WTC11 (cell line): Measurements from ENCODE around the gene NKD1. TPM values are rescaled to one million over a fixed set of nuclear protein-coding genes. Genes with fewer than 3 reads are reported as not detected.

Experiments used
- ATAC-seq: fragments of 200-7000 bp; cut with Tn5 transposase; 2 replicates; pipeline ENCODE4 v1.10.0; 2021; ENCODE audit warnings: mild to moderate bottlenecking, moderate library complexity
- CTCF ChIA-PET: fragments of 300-600 bp; sonication (Branson Sonifier 250); formaldehyde crosslinking; loops from one replicate; lab custom pipeline; 2021; ENCODE audit warnings: antibody characterized with exemption; lab: Charles Lee
- POLR2A ChIA-PET: fragments of 350-600 bp; sonication (Branson Sonifier 250); formaldehyde crosslinking; loops from one replicate; lab custom pipeline; 2021; ENCODE audit warnings: antibody characterized with exemption; lab: Charles Lee
- DNase-seq: peaks from one replicate; pipeline ENCODE4 v3.0.0; 2021; ENCODE audit warnings: low spot score
- H3K27ac Mint-ChIP-seq: 2 replicates; pipeline ENCODE4 v1.8.0; 2021; ENCODE audit warnings: mixed read lengths
- H3K27me3 Mint-ChIP-seq: 2 replicates; pipeline ENCODE4 v1.8.0; 2021; ENCODE audit warnings: low read depth, mild to moderate bottlenecking, moderate library complexity, mixed read lengths
- H3K36me3 Mint-ChIP-seq: 2 replicates; pipeline ENCODE4 v1.8.0; 2021; ENCODE audit warnings: mixed read lengths
- H3K4me1 Mint-ChIP-seq: 2 replicates; pipeline ENCODE4 v1.8.0; 2022; ENCODE audit warnings: mixed read lengths
- H3K4me3 Mint-ChIP-seq: 2 replicates; pipeline ENCODE4 v1.8.0; 2021; ENCODE audit warnings: mild to moderate bottlenecking, moderate library complexity, mixed read lengths
- H3K9me3 Mint-ChIP-seq: 2 replicates; pipeline ENCODE4 v1.8.0; 2021; ENCODE audit warnings: mixed read lengths
- E2F1 ChIP-seq: sonication (generic); formaldehyde crosslinking; IDR thresholded peaks from 2 replicates; pipeline ENCODE4 v1.8.0; 2022; ENCODE audit warnings: mild to moderate bottlenecking, missing genetic modification reagents
- ESRRA ChIP-seq: sonication (generic); formaldehyde crosslinking; IDR thresholded peaks from 2 replicates; pipeline ENCODE4 v1.8.1; 2022; ENCODE audit warnings: mild to moderate bottlenecking, missing genetic modification reagents, borderline replicate concordance
- FOXJ3 ChIP-seq: sonication (generic); formaldehyde crosslinking; IDR thresholded peaks from 2 replicates; pipeline ENCODE4 v1.9.0; 2021; ENCODE audit warnings: missing genetic modification reagents, mild to moderate bottlenecking, borderline replicate concordance
- FOXK1 ChIP-seq: sonication (generic); formaldehyde crosslinking; IDR thresholded peaks from 2 replicates; pipeline ENCODE4 v1.8.0; 2022; ENCODE audit warnings: mild to moderate bottlenecking, moderate library complexity, missing genetic modification reagents
- FOXP1 ChIP-seq: sonication (generic); formaldehyde crosslinking; IDR thresholded peaks from 2 replicates; pipeline ENCODE4 v1.8.0; 2022; ENCODE audit warnings: missing genetic modification reagents, mild to moderate bottlenecking, moderate library complexity, borderline replicate concordance
- GABPB1 ChIP-seq: sonication (generic); formaldehyde crosslinking; IDR thresholded peaks from 2 replicates; pipeline ENCODE4 v1.8.1; 2023; ENCODE audit warnings: mild to moderate bottlenecking, missing genetic modification reagents
- GTF2I ChIP-seq: fragments of 250-450 bp; sonication (Bioruptor Pico); conservative IDR thresholded peaks from 2 replicates; pipeline ENCODE4 v1.4.0; 2021; ENCODE audit warnings: mild to moderate bottlenecking
- IRF1 ChIP-seq: sonication (generic); formaldehyde crosslinking; IDR thresholded peaks from 2 replicates; pipeline ENCODE4 v1.8.0; 2023; ENCODE audit warnings: missing genetic modification reagents
- MYBL2 ChIP-seq: sonication (generic); formaldehyde crosslinking; IDR thresholded peaks from 2 replicates; pipeline ENCODE4 v1.8.1; 2023; ENCODE audit warnings: mild to moderate bottlenecking, moderate library complexity, missing genetic modification reagents
- SP1 ChIP-seq: sonication (generic); formaldehyde crosslinking; conservative IDR thresholded peaks from 2 replicates; pipeline ENCODE4 v1.8.1; 2022; ENCODE audit warnings: missing genetic modification reagents
- TCF7 ChIP-seq: sonication (generic); formaldehyde crosslinking; IDR thresholded peaks from 2 replicates; pipeline ENCODE4 v1.8.0; 2022; ENCODE audit warnings: mild to moderate bottlenecking, low read depth, missing genetic modification reagents, moderate library complexity
- ZBTB43 ChIP-seq: sonication (generic); formaldehyde crosslinking; IDR thresholded peaks from 2 replicates; pipeline ENCODE4 v1.8.1; 2023; ENCODE audit warnings: mild to moderate bottlenecking, missing genetic modification reagents
- ZNF263 ChIP-seq: sonication (generic); formaldehyde crosslinking; IDR thresholded peaks from 2 replicates; pipeline ENCODE4 v1.8.1; 2022; ENCODE audit warnings: low read depth, mild to moderate bottlenecking, moderate library complexity, missing genetic modification reagents
- ZNF281 ChIP-seq: sonication (generic); formaldehyde crosslinking; IDR thresholded peaks from 2 replicates; pipeline ENCODE4 v1.8.0; 2023; ENCODE audit warnings: mild to moderate bottlenecking, missing genetic modification reagents
- ZNF396 ChIP-seq: fragments of 250-450 bp; sonication (Bioruptor Pico); IDR thresholded peaks from 2 replicates; pipeline ENCODE4 v1.8.0; 2021; ENCODE audit warnings: mild to moderate bottlenecking, moderate library complexity, borderline replicate concordance
- ZNF423 ChIP-seq: fragments of 250-450 bp; sonication (Bioruptor Pico); IDR thresholded peaks from 2 replicates; pipeline ENCODE4 v2.1.2; 2022; ENCODE audit warnings: mild to moderate bottlenecking, moderate library complexity
- total RNA-seq: library from RNA; stranded (reverse); gene quantifications from 3 replicates; pipeline ENCODE4 v1.2.3, GENCODE V29; 2021

NKD1 gene
- total RNA-seq, 1 experiment from 2014 or later: 6.0 TPM

- no peak for TF ChIP-seq ZBTB43
- no peak for TF ChIP-seq E2F1 (CRISPR knock-in tag)
- no peak for TF ChIP-seq ZNF263 (CRISPR knock-in tag)
- TF ChIP-seq ZNF396 (CRISPR knock-in tag): no peak
- TF ChIP-seq FOXJ3 (CRISPR knock-in tag): no peak
- TF ChIP-seq FOXK1: no peak
- no peak for TF ChIP-seq ESRRA (CRISPR knock-in tag)
- TF ChIP-seq TCF7: no peak
Observed at GRCh38 chr16:50546125-50546524, 2.1 kb upstream of the NKD1 start (continued).

GRCh38 chr16:50547340-50548124 lies 664 bp upstream of the NKD1 start:
- H3K27me3 Mint-ChIP-seq: peaks cover 46% of the 10 kb centered on the region
- peak overlapping the region; percentile 75 for H3K4me3 Mint-ChIP-seq
- peak; percentile 62 for DNase-seq
- ATAC-seq: peak; percentile 9
- no peak for TF ChIP-seq ZNF281 (CRISPR knock-in tag)
- TF ChIP-seq IRF1 (CRISPR knock-in tag): no peak
- peak; percentile 86; the same call in 1 of the 2 replicates for TF ChIP-seq GTF2I (CRISPR knock-in tag)
- TF ChIP-seq GABPB1 (CRISPR knock-in tag): peak; percentile 54; the same call in 1 of the 2 replicates
- TF ChIP-seq MYBL2: no peak
- TF ChIP-seq ZNF423 (CRISPR knock-in tag): peak; percentile 65
- no peak for TF ChIP-seq SP1
- no peaks in the 10 kb centered on the region for H3K36me3 Mint-ChIP-seq
- no peaks in the 10 kb centered on the region for H3K9me3 Mint-ChIP-seq
- ChIA-PET CTCF (interaction anchor here (0.6 to 1.8 kb wide), 11 partner anchors 34 to 259 kb away, joined by 3 to 11 read pairs (median 4); no protein-coding TSS in a partner anchor), POLR2A (no interaction called here)
- H3K4me1 Mint-ChIP-seq: peaks cover 11% of the 10 kb centered on the region
- H3K27ac Mint-ChIP-seq: no peak overlapping the region

- ATAC-seq (no peak; the same call in 1 of the 2 replicates), DNase-seq (peak; percentile 30)
- Mint-ChIP-seq H3K4me1 (peaks cover 11% of the 10 kb centered on the region), H3K36me3 (no peaks in the 10 kb centered on the region), H3K27ac (no peak overlapping the region), H3K4me3 (peak overlapping the region; percentile 65), H3K27me3 (peaks cover 43% of the 10 kb centered on the region), H3K9me3 (no peaks in the 10 kb centered on the region)
- POLR2A ChIA-PET: interaction anchor here (0.5 kb wide), 1 partner anchor 263 kb away, joined by 4 read pairs; no protein-coding TSS in a partner anchor
- CTCF ChIA-PET: interaction anchor here (0.9 kb wide), 1 partner anchor 257 kb away, joined by 3 read pairs; no protein-coding TSS in a partner anchor
- no peak for TF ChIP-seq FOXP1 (CRISPR knock-in tag)
- peak; percentile 34; the same call in 1 of the 2 replicates for TF ChIP-seq ZNF263 (CRISPR knock-in tag)
- no peak for TF ChIP-seq ZNF281 (CRISPR knock-in tag)
Observed at GRCh38 chr16:50548909-50549560, 839 bp downstream of the NKD1 start.
